HG03354 (cell line): ENCODE data around the gene CXCR6.
A peak's percentile ranks its signal among the peaks of the same experiment; 100 is the strongest.

Source experiments
- ATAC-seq: cut with Tn5 transposase; IDR thresholded peaks from one replicate; pipeline ENCODE4 v1.9.1; 2021; ENCODE audit warnings: mild to moderate bottlenecking; ENCODE audit not compliant: unreplicated experiment, poor library complexity, severe bottlenecking

Gene CXCR6

GRCh38 chr3:45921158-45922038, 21.9 kb upstream of the CXCR6 start:
- no peak for ATAC-seq

- ATAC-seq = no peak
Measured at GRCh38 chr3:45922039-45922326, 21.3 kb upstream of the CXCR6 start.

- ATAC-seq = no peak
Measured at GRCh38 chr3:45922950-45923590, 20.2 kb upstream of the CXCR6 start.

- no peak for ATAC-seq
Measured at GRCh38 chr3:45923755-45924154, 19.5 kb upstream of the CXCR6 start.

- ATAC-seq = no peak
Measured at GRCh38 chr3:45927881-45928280, 15.4 kb upstream of the CXCR6 start.

- no peak for ATAC-seq
Measured at GRCh38 chr3:45929042-45929679, 14.1 kb upstream of the CXCR6 start.

GRCh38 chr3:45931496-45931895, 11.8 kb upstream of the CXCR6 start:
- no peak for ATAC-seq

GRCh38 chr3:45932112-45932511, 11.2 kb upstream of the CXCR6 start:
- no peak for ATAC-seq

- no peak for ATAC-seq
Measured at GRCh38 chr3:45933591-45933990, 9.7 kb upstream of the CXCR6 start.

GRCh38 chr3:45936261-45936660, 7.0 kb upstream of the CXCR6 start:
- no peak for ATAC-seq

GRCh38 chr3:45937206-45938042, 5.8 kb upstream of the CXCR6 start:
- no peak for ATAC-seq

GRCh38 chr3:45938043-45938435, 5.2 kb upstream of the CXCR6 start:
- no peak for ATAC-seq

GRCh38 chr3:45938864-45939263, 4.4 kb upstream of the CXCR6 start:
- ATAC-seq = peak; percentile 53

GRCh38 chr3:45939341-45939771, 3.9 kb upstream of the CXCR6 start:
- ATAC-seq = no peak

GRCh38 chr3:45940004-45940780, 3.1 kb upstream of the CXCR6 start:
- no peak for ATAC-seq

- ATAC-seq = no peak
Measured at GRCh38 chr3:45940781-45941365, 2.4 kb upstream of the CXCR6 start.

GRCh38 chr3:45942051-45942825, 1.0 kb upstream of the CXCR6 start:
- no peak for ATAC-seq
